AG04449 (cell line): ENCODE data around the gene SLAIN2.

Source experiments
- CTCF ChIA-PET: fragments of 350-600 bp; formaldehyde crosslinking; extraction: SDS; loops from one replicate; lab custom pipeline; 2021; ENCODE audit warnings: antibody characterized with exemption; lab: Yijun Ruan, JAX
- POLR2A ChIA-PET: fragments of 400-600, 350-600 bp; formaldehyde crosslinking; extraction: SDS; loops from one replicate; lab custom pipeline; 2020; ENCODE audit warnings: antibody characterized with exemption, inconsistent platforms; lab: Yijun Ruan, JAX
- DNase-seq: peaks from one replicate; pipeline ENCODE4 v3.0.0-alpha.2; 2010; ENCODE audit warnings: low read depth, low spot score
- H3K4me3 ChIP-seq: 2 replicates; pipeline ENCODE4 v1.5.1; 2011; ENCODE audit warnings: low read depth, mild to moderate bottlenecking, control low read depth, low read length
- CTCF ChIP-seq: IDR thresholded peaks from one replicate; pipeline ENCODE4 v1.5.1; 2011; ENCODE audit warnings: mild to moderate bottlenecking, moderate library complexity, low read length, control low read depth, inconsistent platforms; ENCODE audit not compliant: insufficient read depth; ENCODE audit errors: missing control alignments

The SLAIN2 gene

GRCh38 chr4:48337731-48338130, 3.6 kb upstream of the SLAIN2 start:
- ChIA-PET CTCF (no interaction called here), POLR2A (no interaction called here)
- no peak for DNase-seq
- no peak for TF ChIP-seq CTCF
- no peak overlapping the region for H3K4me3 ChIP-seq

GRCh38 chr4:48339642-48340041, 1.7 kb upstream of the SLAIN2 start:
- CTCF ChIA-PET: interaction anchor here (0.6 to 1.0 kb wide), 2 partner anchors 9 to 14 kb away, joined by 3 to 4 read pairs; no protein-coding TSS in a partner anchor
- H3K4me3 ChIP-seq: no peak overlapping the region
- TF ChIP-seq CTCF: no peak
- POLR2A ChIA-PET: no interaction called here
- no peak for DNase-seq

GRCh38 chr4:48340276-48340964, 909 bp upstream of the SLAIN2 start:
- POLR2A ChIA-PET: interaction anchor here (0.6 to 1.2 kb wide), 4 partner anchors 10 to 17 kb away, joined by 3 to 6 read pairs (median 3); no protein-coding TSS in a partner anchor
- DNase-seq: no peak
- CTCF ChIA-PET: interaction anchor here (0.6 to 0.8 kb wide), 2 partner anchors 13 to 32 kb away, joined by 3 read pairs; no protein-coding TSS in a partner anchor
- no peak for TF ChIP-seq CTCF
- H3K4me3 ChIP-seq: peak overlapping the region; percentile 57

GRCh38 chr4:48341776-48342605, 662 bp downstream of the SLAIN2 start:
- CTCF ChIA-PET: interaction anchor here (1.3 to 1.6 kb wide), 2 partner anchors 12 to 19 kb away, joined by 3 to 5 read pairs; no protein-coding TSS in a partner anchor

GRCh38 chr4:48342606-48342880, 1.2 kb downstream of the SLAIN2 start:
- DNase-seq: no peak
- CTCF ChIA-PET: interaction anchor here (1.0 to 1.8 kb wide), 4 partner anchors 11 to 22 kb away, joined by 3 to 5 read pairs (median 4); no protein-coding TSS in a partner anchor
- POLR2A ChIA-PET: interaction anchor here (1.5 kb wide), 1 partner anchor 10 kb away, joined by 3 read pairs; no protein-coding TSS in a partner anchor
- TF ChIP-seq CTCF: no peak
- H3K4me3 ChIP-seq: peak overlapping the region; percentile 80

More at GRCh38 chr4:48341776-48342605, 662 bp downstream of the SLAIN2 start:
- POLR2A ChIA-PET: interaction anchor here (0.9 to 1.5 kb wide), 4 partner anchors 9 to 15 kb away, joined by 3 to 6 read pairs (median 3); no protein-coding TSS in a partner anchor
- H3K4me3 ChIP-seq: peak overlapping the region; percentile 80
- TF ChIP-seq CTCF: no peak
- no peak for DNase-seq
